Hepatocyte (in vitro differentiated cells): ENCODE results near the gene RBM28.

Source experiments
- CTCF ChIP-seq: fragments of 200-600 bp; sonication (generic); IDR thresholded peaks from 2 replicates; pipeline ENCODE4 v1.5.1; 2016; ENCODE audit warnings: antibody characterized with exemption, mild to moderate bottlenecking; ENCODE audit not compliant: poor library complexity
- EZH2 ChIP-seq: fragments of 200-600 bp; sonication (generic); IDR thresholded peaks from 2 replicates; pipeline ENCODE4 v1.6.1; 2016; ENCODE audit warnings: antibody characterized with exemption, mild to moderate bottlenecking, borderline replicate concordance
- EZH2phosphoT487 ChIP-seq: fragments of 200-600 bp; sonication (generic); IDR thresholded peaks from one replicate; pipeline ENCODE4 v1.6.1; 2018; ENCODE audit warnings: antibody characterized with exemption, mild to moderate bottlenecking, low read depth, moderate library complexity; ENCODE audit not compliant: unreplicated experiment, severe bottlenecking

GRCh38 chr7:128379900-128380479 lies 36.3 kb upstream of the RBM28 start:
- TF ChIP-seq EZH2 (no peak), CTCF (no peak), EZH2phosphoT487 (no peak)
